HTR-8/SVneo (cell line): ENCODE results near the gene GJB2.

Experiments used
- DNase-seq: peaks from one replicate; pipeline ENCODE4 v3.0.0; 2011; ENCODE audit warnings: low spot score, mixed read lengths; ENCODE audit not compliant: insufficient read length
- FAIRE-seq: peaks from 2 replicates; lab custom pipeline; 2011; peaks lifted over from hg19 to GRCh38; lab: Jason Lieb, UNC

Gene GJB2

GRCh38 chr13:20145521-20145920 is 47.2 kb downstream of the GJB2 start:
- DNase-seq (no peak), FAIRE-seq (no peak)

- DNase-seq (no peak), FAIRE-seq (no peak)
Measured at GRCh38 chr13:20144141-20144850, 48.4 kb downstream of the GJB2 start.

- FAIRE-seq, result no peak
Measured at GRCh38 chr13:20142927-20143480, 49.7 kb downstream of the GJB2 start.

GRCh38 chr13:20142023-20142926 is 50.5 kb downstream of the GJB2 start:
- FAIRE-seq (no peak), DNase-seq (no peak)

More at GRCh38 chr13:20142927-20143480, 49.7 kb downstream of the GJB2 start:
- DNase-seq, result no peak

- FAIRE-seq, result no peak
- DNase-seq, result no peak
Measured at GRCh38 chr13:20141238-20142022, 51.3 kb downstream of the GJB2 start.

GRCh38 chr13:20140487-20140886 is 52.3 kb downstream of the GJB2 start:
- DNase-seq, result no peak
- FAIRE-seq, result no peak

GRCh38 chr13:20137875-20138274 is 54.9 kb downstream of the GJB2 start:
- FAIRE-seq (no peak), DNase-seq (no peak)
